Left ventricle myocardium inferior (tissue), 1 donor: ENCODE results near the gene BMP3. TPM values are rescaled to one million over a fixed set of nuclear protein-coding genes. Genes with fewer than 3 reads are reported as not detected.

Experiments
- DNase-seq: peaks from one replicate; pipeline ENCODE4 v3.0.0-alpha.2; 2020
- H3K27ac ChIP-seq: fragments of 200-600 bp; replicated peaks from 2 replicates; pipeline ENCODE4 v1.8.0; 2021
- H3K27me3 ChIP-seq: fragments of 200-600 bp; 2 replicates; pipeline ENCODE4 v1.8.0; 2021; ENCODE audit warnings: low read depth
- H3K36me3 ChIP-seq: fragments of 200-600 bp; 2 replicates; pipeline ENCODE4 v1.8.0; 2021
- H3K4me1 ChIP-seq: fragments of 200-600 bp; 2 replicates; pipeline ENCODE4 v1.8.0; 2021
- H3K4me3 ChIP-seq: fragments of 200-600 bp; 2 replicates; pipeline ENCODE4 v1.8.0; 2021; ENCODE audit warnings: mild to moderate bottlenecking, moderate library complexity
- H3K9me3 ChIP-seq: fragments of 200-600 bp; replicated peaks from 2 replicates; pipeline ENCODE4 v1.8.0; 2021
- intact Hi-C: fragments of 100-400 bp; cut with micrococcal nuclease; formaldehyde crosslinking; loops from one replicate; pipeline ENCODE4 v1.11.0; 2022
- total RNA-seq: library from RNA; stranded (reverse); fragmentation: NEBNext Ultra II Directional; extraction: Animal tissue kit (Norgen Biotek cat#: 25700); gene quantifications from one replicate; pipeline ENCODE4 v1.2.1, GENCODE V29; 2021
- TF ChIP-seq, protein P1 (sequence below): fragments of 200-600 bp; IDR thresholded peaks from 2 replicates; pipeline ENCODE4 v1.8.0; 2021; ENCODE audit warnings: antibody characterized with exemption, mild to moderate bottlenecking, borderline replicate concordance
- donor health status: DM: no; HTN: yes; CAD: no; lungs with severe emphysema.

Gene BMP3
- total RNA-seq, 1 donor from 2014 or later, result not detected

DNA sequence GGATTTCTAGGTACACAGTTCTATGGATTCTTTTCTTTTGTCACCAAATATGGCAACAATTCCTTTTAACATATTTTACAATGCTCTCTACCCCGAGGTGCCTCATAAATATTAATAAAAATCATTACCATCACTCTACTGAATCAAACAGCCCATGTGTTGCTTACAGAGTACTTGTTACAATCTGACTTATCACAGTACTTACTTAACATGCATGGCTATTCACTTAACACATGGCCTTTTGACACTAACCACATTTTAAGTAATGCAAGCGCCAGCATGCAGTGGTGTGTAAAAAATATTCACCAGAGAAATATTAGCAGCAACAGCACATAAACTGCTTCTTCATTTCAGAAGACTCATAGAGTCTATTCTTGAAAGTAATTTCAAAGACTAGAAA, 64.9 kb downstream of the BMP3 start:
- Histone ChIP-seq H3K4me1 (no peaks in the 10 kb centered on the region), H3K27ac (no peak overlapping the region), H3K4me3 (no peak overlapping the region), H3K27me3 (no peaks in the 10 kb centered on the region), H3K36me3 (no peaks in the 10 kb centered on the region), H3K9me3 (peaks cover 11% of the 10 kb centered on the region)
- DNase-seq, result no peak
- TF ChIP-seq, protein P1, sequence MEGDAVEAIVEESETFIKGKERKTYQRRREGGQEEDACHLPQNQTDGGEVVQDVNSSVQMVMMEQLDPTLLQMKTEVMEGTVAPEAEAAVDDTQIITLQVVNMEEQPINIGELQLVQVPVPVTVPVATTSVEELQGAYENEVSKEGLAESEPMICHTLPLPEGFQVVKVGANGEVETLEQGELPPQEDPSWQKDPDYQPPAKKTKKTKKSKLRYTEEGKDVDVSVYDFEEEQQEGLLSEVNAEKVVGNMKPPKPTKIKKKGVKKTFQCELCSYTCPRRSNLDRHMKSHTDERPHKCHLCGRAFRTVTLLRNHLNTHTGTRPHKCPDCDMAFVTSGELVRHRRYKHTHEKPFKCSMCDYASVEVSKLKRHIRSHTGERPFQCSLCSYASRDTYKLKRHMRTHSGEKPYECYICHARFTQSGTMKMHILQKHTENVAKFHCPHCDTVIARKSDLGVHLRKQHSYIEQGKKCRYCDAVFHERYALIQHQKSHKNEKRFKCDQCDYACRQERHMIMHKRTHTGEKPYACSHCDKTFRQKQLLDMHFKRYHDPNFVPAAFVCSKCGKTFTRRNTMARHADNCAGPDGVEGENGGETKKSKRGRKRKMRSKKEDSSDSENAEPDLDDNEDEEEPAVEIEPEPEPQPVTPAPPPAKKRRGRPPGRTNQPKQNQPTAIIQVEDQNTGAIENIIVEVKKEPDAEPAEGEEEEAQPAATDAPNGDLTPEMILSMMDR, result no peak
- intact Hi-C loops, result no loop called here

- H3K36me3 ChIP-seq, result no peaks in the 10 kb centered on the region
- H3K4me1 ChIP-seq, result no peaks in the 10 kb centered on the region
- TF ChIP-seq, protein P1, result no peak
- no peak overlapping the region for H3K27ac ChIP-seq
- intact Hi-C loops, result no loop called here
- DNase-seq, result no peak
- peaks cover 11% of the 10 kb centered on the region for H3K9me3 ChIP-seq
- no peaks in the 10 kb centered on the region for H3K27me3 ChIP-seq
- H3K4me3 ChIP-seq, result no peak overlapping the region
Measured at GRCh38 chr4:81096566-81096965, 66.1 kb downstream of the BMP3 start.

- Histone ChIP-seq H3K9me3 (peaks cover 7% of the 10 kb centered on the region), H3K4me3 (no peak overlapping the region), H3K27ac (no peak overlapping the region), H3K27me3 (no peaks in the 10 kb centered on the region), H3K36me3 (no peaks in the 10 kb centered on the region), H3K4me1 (no peaks in the 10 kb centered on the region)
- intact Hi-C loops, result no loop called here
- TF ChIP-seq, protein P1, result no peak
- no peak for DNase-seq
Measured at GRCh38 chr4:81102107-81102506, 71.6 kb downstream of the BMP3 start.

DNA sequence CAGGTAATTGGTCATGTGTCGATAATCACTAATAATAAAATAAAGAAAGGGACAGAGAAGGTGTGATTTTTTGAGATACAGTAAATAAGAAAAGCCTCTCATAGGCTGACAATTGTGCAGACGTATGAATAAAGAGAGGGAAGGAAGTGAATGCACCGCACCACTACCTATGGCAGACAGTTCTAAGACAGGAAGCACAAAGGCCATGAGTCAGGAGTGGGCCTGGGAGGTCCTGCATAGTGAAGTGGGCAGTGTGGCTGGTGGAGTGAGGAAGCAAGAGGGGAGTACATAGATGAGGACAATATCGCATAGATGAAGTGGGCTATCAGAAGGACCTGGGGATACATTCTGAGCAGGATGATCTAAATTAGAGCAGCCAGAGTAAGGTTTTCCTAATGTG, 75.6 kb downstream of the BMP3 start:
- no peaks in the 10 kb centered on the region for H3K4me1 ChIP-seq
- no peaks in the 10 kb centered on the region for H3K27me3 ChIP-seq
- no peaks in the 10 kb centered on the region for H3K36me3 ChIP-seq
- TF ChIP-seq, protein P1, result no peak
- no peak overlapping the region for H3K27ac ChIP-seq
- intact Hi-C loops, result no loop called here
- H3K9me3 ChIP-seq, result no peaks in the 10 kb centered on the region
- no peak overlapping the region for H3K4me3 ChIP-seq
- DNase-seq, result no peak

Other genes starting within 250 kb of the BMP3 start
- gene PRKG2, start 184.5 kb downstream of the BMP3 start, total RNA-seq, result 0.74 TPM